GM19043 (cell line): Measurements from ENCODE around the gene SCAI.

ENCODE experiments used
- ATAC-seq: cut with Tn5 transposase; IDR thresholded peaks from one replicate; pipeline ENCODE4 v1.9.1; 2021; ENCODE audit warnings: low read depth; ENCODE audit not compliant: unreplicated experiment

SCAI gene

DNA sequence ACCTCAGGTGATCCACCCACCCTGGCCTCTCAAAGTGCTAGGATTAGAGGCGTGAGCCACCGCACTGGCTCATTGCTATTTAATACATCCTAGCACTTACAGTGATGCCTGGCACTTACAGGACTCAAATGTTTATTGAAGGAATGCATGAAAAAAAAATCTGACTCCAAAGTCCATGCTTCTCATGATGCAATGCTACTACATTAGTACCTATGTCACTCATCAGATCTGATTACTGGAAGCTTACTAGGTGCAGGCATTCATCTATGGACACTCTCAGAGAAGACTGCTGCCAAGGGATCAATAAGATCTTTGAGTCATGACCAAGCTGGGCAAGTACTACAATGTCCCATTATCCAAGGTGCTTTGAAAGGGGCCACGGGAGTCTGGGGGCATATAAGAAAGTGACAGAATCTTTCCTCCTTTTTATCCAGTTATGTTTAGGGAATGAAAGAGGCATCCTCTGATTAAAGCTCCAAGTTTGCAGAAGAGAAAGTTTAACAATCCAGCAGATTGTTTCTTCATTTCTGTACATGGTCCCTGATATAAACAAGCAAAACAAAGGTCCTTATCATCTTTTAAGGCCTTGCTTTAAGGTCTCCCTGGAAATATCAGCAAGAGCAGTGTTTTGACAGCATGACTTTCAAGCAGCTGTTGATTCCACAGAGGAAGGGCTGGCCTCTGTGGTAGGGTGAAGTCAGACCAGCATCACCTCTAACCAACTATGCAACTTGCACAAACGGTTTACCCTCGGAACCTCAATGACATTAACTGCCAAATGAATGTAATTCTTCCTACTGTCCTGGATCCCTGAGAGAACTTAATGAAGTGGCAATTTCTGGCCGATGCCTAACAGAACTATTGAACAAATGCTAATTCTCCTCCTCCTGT is 245.5 kb downstream of the SCAI start:
- ATAC-seq, result no peak

DNA sequence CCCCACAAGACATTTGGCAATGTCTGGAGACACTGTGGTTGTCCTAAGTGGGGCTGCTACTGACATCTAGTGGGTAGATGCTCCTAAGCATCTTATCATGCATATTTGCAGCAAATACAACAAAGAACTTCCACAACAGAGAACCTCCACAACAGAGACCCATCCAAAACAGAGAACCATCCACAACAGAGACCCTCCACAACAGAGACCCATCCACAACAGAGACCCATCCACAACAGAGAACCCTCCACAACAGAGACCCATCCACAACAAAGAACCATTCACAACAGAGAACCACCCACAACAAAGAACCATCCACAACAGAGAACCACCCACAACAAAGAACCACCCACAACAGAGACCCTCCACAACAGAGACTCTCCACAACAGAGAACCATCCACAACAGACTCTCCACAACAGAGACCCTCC is 248.6 kb downstream of the SCAI start:
- ATAC-seq, result no peak

DNA sequence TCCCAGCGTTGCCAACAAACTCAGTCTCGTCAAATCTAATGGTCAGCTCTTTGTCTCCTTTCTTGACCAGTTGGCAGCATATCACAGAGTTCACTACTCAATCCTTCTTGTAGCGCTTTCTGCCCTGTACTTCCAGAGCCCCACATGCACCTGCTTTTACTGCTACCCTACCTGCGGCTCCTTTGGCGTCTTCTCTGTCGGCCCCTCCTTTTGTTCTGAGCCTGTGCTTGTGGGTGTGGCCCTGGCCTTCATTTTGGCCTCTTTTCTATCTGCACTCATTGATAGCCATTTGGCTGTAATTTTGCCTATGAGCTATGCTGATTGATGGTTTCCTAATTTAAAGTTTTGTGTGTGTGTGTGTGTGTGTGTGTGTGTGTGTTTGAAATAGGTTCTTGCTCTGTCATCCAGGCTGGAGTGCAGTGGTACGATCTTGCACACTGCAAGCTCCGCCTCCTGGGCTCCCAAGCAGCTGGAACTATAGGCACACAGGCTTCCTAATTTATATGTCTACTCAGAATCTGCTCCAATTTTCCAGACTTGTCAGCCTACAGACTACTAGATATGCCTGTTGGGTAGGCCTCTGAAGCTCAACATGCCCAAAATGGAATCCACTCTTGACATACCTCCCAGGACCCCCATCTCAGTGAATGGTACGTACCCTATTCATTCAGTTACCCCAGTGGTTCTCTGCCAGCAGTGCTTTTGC is 249.1 kb downstream of the SCAI start:
- ATAC-seq, result no peak
